Hematopoietic multipotent progenitor cell treated with erythropoietin and hydrocortisone succinate and interleukin-3 and kit ligand, for 15 days (in vitro differentiated cells): ENCODE data around the gene ANGEL2.
"Not testable (repeated sequence)": the region's sequence is repeated elsewhere in the genome, so short reads cannot be mapped to it uniquely, and the experiment has no call there.

ENCODE experiments used
- DNase-seq: peaks from one replicate; pipeline ENCODE4 v3.0.0-alpha.2; 2015; ENCODE audit warnings: low spot score

Gene ANGEL2

DNA sequence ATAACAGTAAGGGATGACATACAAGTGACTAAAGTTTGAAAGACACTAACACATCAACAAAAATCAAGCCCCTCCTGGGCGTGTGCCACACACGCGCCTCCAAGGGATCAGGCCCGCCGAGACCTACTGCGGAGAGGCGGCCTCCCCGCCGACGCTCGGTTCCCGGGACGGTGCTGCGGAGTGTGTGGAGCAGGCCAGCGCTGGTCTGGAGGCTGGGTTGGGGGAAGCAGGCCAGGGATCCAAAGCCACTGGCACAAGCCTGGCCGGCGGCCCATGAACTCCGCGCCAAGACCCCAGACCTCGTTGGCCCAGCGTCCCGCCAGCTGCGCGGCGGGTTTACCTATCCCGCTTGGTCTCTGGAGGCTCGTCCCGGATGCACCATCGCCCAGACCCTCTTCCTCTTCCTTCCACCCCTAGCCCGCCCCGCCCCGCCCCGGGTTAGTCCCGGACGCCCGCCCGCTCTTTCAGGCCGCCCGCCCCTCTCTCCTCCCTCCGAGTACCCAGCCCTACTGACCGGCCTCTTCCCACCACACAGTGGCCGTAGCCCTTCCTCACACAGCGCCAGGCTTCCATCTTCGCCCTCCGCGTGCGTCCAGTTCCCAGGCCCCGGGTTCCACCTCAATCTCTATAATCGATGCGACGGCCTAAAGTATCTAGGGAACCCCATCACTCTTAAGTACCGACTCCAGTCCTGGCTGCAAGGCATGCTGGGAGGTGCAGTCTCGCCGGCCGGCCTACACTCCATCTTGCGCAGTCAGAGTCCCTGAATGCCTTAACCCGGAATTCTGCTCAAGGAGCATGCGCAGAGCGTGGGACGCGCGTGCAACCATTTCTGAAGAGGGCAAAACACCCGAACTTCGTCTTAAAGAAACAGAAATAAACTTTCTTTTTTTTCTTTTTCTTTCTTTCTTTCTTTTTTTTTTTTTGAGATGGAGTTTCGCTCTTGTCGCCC lies at the start of gene ANGEL2:
ANGEL2 (minus strand) TSS at position 769 of the 952 bp plus-strand sequence; CDS start at position 573, 196 bp downstream.
- peak; percentile 97 for DNase-seq

- no peak for DNase-seq
These were observed 45.6 kb upstream of the ANGEL2 start for GRCh38 chr1:213061263-213061662.

- no peak for DNase-seq
These were observed 45.2 kb upstream of the ANGEL2 start for GRCh38 chr1:213060836-213061235.

DNA sequence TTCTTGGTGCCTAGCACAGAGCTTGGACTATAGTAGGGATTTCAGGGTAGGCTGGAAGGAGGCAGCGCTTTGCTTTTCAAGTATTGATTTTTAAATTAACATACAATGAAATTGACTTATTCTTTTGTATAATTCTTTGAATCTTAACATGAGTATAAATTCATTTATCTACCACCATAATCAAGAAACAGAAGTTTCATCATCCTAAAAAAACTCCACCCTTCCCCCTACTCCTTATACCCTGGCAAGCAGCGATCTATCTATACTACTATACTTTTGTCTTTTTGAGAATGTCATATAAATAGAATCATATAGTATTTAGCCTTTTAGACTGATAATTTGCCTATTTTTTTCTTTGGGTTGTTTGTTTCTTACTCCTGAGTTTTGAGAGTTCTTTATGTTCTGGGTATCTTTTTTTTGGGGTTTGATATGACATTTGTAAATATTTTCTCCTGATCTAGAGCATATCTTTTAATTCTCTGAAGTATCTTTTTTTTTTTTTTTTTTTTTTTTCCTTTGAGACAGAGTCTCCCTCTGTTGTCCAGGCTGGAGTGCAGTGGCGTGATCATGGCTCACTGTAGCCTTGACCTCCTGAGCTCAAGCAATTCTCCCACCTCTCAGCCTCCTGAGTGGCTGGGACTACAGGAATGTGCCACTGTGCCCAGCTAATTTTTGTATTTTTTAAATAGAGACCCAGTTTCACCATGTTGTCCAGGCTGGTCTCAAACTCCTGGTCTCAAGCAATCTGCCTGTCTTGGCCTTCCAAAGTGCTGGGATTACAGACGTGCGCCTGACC lies 41.8 kb upstream of the ANGEL2 start:
- no peak for DNase-seq

GRCh38 chr1:213055767-213056166 lies 40.1 kb upstream of the ANGEL2 start:
- no peak for DNase-seq

GRCh38 chr1:213054733-213055591 lies 39.3 kb upstream of the ANGEL2 start:
- DNase-seq = peak; percentile 34

GRCh38 chr1:213054142-213054541 lies 38.5 kb upstream of the ANGEL2 start:
- DNase-seq = no peak

DNA sequence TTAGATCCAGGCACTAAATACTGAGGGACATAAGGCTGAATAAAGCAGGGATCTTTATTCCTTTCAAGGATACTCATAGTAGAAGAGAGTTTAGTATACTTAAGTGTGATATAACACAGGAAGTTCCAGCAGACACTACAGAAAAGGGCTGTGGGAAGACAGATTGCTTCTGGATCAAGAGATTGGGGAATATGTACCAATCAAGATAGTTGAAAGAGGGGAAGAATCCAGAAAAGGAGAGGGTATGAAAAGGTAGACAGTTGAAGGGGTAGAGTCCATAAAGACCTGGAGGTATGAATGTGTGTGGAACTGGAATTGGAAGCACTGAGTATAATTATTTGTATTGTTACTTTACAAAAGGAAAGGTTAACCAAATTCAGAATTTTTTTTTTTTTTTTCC lies 37.8 kb upstream of the ANGEL2 start:
- no peak for DNase-seq

- no peak for DNase-seq
These were observed 36.2 kb upstream of the ANGEL2 start for GRCh38 chr1:213051881-213052202.

- peak; percentile 77 for DNase-seq
These were observed 35.6 kb upstream of the ANGEL2 start, which contains the start of gene RPS6KC1 for GRCh38 chr1:213051127-213051880. Gene RPS6KC1, plus strand, starts transcription at chr1:213051241. Its CDS starts 164 bp downstream, at chr1:213051405.

- no peak for DNase-seq
These were observed 35.1 kb upstream of the ANGEL2 start for GRCh38 chr1:213050745-213051126.

GRCh38 chr1:213049232-213049631 lies 33.6 kb upstream of the ANGEL2 start:
- no peak for DNase-seq

DNA sequence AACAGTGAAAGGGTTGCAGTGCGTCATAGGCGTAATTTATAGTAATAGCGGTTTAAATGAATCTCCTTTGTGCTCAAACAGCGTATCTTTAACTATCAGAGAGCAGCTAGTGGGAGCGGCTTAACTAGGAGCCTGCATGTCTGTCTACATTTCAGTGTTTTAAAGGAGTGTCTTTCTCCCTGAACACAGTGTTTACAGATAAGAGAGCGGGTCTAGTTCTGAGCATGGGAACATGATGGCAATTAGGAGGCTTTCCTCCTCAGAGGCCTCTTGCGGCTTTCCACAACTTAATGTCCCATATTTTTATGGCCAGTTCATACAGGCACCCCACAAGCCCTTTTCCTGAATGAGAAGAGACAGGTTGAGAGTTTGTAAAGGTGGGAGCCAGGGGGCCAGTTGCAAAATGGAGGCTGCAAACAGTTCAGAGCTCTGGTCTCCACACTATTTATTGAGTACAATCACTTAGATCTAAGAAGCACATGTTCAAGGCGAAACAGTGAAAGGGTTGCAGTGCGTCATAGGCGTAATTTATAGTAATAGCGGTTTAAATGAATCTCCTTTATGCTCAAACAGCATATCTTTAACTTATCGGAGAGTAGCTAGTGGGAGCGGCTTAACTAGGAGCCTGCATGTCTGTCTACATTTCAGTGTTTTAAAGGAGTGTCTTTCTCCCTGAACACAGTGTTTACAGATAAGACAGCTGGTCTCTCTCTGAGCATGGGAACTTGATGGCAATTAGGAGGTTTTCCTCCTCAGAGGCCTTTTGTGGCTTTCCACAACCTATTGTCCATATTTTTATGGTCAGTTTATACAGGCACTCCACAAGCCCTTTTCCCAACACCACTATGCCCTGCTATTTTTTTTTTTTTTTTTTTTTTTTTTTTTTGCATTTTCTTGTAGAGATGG lies 29.9 kb upstream of the ANGEL2 start:
- peak; percentile 35 for DNase-seq

GRCh38 chr1:213041443-213041842 lies 25.8 kb upstream of the ANGEL2 start:
- DNase-seq = no peak

- DNase-seq = no peak
These were observed 19.9 kb upstream of the ANGEL2 start for GRCh38 chr1:213035573-213035972.

GRCh38 chr1:213034713-213035112 lies 19.0 kb upstream of the ANGEL2 start:
- no peak for DNase-seq

- DNase-seq = no peak
These were observed 17.0 kb upstream of the ANGEL2 start for GRCh38 chr1:213032651-213033050.

DNA sequence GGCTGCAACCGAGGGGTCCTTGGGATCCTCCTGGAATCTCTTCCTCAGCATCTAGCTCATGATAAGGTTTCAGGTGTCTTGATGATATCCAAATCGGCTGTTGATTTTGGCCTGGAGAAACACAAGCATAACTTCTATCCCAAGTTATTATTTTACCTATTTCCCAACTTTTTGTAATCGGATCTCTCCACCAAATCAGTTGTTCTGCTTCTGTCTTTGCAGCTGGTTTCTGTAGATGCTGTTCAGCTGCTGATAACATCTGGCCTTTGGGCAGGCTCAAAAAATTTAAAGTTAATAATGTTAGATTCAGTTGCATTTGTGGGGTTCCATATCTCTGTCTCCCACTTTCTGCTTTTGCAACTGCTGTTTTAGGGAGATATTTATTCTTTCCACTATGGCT lies 11.4 kb upstream of the ANGEL2 start:
- DNase-seq = not testable (repeated sequence)

GRCh38 chr1:213020016-213020415 lies 4.3 kb upstream of the ANGEL2 start:
- no peak for DNase-seq

DNA sequence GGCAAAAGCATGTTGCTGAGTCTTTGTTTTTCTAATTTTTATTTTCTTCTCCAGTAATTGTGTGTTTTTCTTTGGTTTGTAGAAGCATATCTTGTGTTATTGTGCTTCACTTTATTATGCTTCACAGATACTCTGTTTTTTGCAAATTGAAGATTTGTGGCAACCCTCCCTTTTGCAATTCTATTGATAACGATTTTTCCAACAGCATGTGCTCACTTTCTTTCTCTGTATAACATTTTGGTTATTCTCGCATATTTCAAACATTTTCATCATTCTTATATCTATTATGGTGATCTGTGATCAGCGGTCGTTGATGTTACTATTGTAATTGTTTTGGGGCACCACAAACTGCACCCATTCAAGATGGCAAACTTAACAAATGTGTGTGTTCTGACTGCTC lies 3.8 kb upstream of the ANGEL2 start:
- no peak for DNase-seq
